HCT116 (cell line): Measurements from ENCODE around the gene BCL2L13. TPM values are rescaled to one million over a fixed set of nuclear protein-coding genes. Genes with fewer than 3 reads are reported as not detected.

Experiments
- ATAC-seq: fragments of 200-7000 bp; cut with Tn5 transposase; 2 replicates; pipeline ENCODE4 v1.9.1; 2020; ENCODE audit warnings: mild to moderate bottlenecking, moderate library complexity
- BruUV-seq: library from RNA; stranded (reverse); fragments of 400-500 nt; replicated peaks from 2 replicates; lab custom pipeline; 2021; lab: Mats Ljungman, UMichigan
- CTCF ChIA-PET: fragments of 300-600 bp; sonication (Branson Sonifier 250); formaldehyde crosslinking; loops from one replicate; lab custom pipeline; 2021; ENCODE audit warnings: antibody characterized with exemption; lab: Charles Lee
- POLR2A ChIA-PET: fragments of 300-600, 350-600 bp; sonication (Branson Sonifier 250); formaldehyde crosslinking; loops from one replicate; lab custom pipeline; 2021; ENCODE audit warnings: antibody characterized with exemption; lab: Charles Lee
- RAD21 ChIA-PET, 2 experiments: fragments of 300-600 bp; sonication (Branson Sonifier 250); formaldehyde crosslinking; loops; one replicate each; lab custom pipeline; 2023; ENCODE audit warnings: low total read pairs in 2 of 2; ENCODE audit not compliant: uncharacterized antibody in 2 of 2, unreplicated experiment in 2 of 2, low non-redundant PET in 1 of 2; lab: Charles Lee
- DNase-seq: peaks from one replicate; pipeline ENCODE4 v3.0.0-alpha.2; 2010; ENCODE audit warnings: low read depth, low spot score
- H2AFZ ChIP-seq: fragments of 200-600 bp; shearing (Covaris generic), sonication (generic); 2 replicates; pipeline ENCODE4 v1.6.1; 2017; ENCODE audit warnings: low read depth, mixed run types, mixed read lengths, antibody characterized with exemption, low read length; ENCODE audit not compliant: poor library complexity, severe bottlenecking
- H3K27ac ChIP-seq: 2 replicates; pipeline ENCODE4 v1.5.1; 2012; ENCODE audit warnings: low read depth, low read length
- H3K27me3 ChIP-seq: fragments of 200-600 bp; sonication (generic); 2 replicates; pipeline ENCODE4 v1.6.1; 2016; ENCODE audit warnings: mixed run types, low read length, mixed read lengths; ENCODE audit not compliant: insufficient read depth
- H3K36me3 ChIP-seq, 2 experiments: fragments of 200-500 bp in 1 of 2; fragments of 200-600 bp in 1 of 2; sonication (Bioruptor generic) in 1 of 2; sonication (generic) in 1 of 2; 2 replicates each; pipeline versions ENCODE4 v1.5.1 to v1.6.1; 2014 to 2016; ENCODE audit warnings: low read length in 2 of 2, inconsistent platforms in 1 of 2, mixed read lengths in 1 of 2, mixed run types in 1 of 2; ENCODE audit not compliant: insufficient read depth in 2 of 2, control insufficient read depth in 1 of 2
- H3K4me1 ChIP-seq, 2 experiments: fragments of 200-600 bp in 1 of 2; sonication (generic) in 1 of 2; 2 replicates each; pipeline versions ENCODE4 v1.5.1 to v1.6.1; 2012 to 2017; ENCODE audit warnings: low read length in 2 of 2, inconsistent platforms in 1 of 2, mild to moderate bottlenecking in 1 of 2, mixed read lengths in 1 of 2, mixed run types in 1 of 2, moderate library complexity in 1 of 2; ENCODE audit not compliant: insufficient read depth in 2 of 2, control insufficient read depth in 1 of 2
- H3K4me2 ChIP-seq: fragments of 200-600 bp; sonication (generic); 2 replicates; pipeline ENCODE4 v1.6.1; 2017; ENCODE audit warnings: mixed run types, low read length, mixed read lengths
- H3K4me3 ChIP-seq, 2 experiments: fragments of 200-600 bp in 1 of 2; sonication (generic) in 1 of 2; replicated peaks in 1 of 2; 2 replicates each; pipeline ENCODE4 v1.5.1; 2011 to 2016; ENCODE audit warnings: low read length in 2 of 2, control low read depth in 1 of 2, low read depth in 1 of 2, mild to moderate bottlenecking in 1 of 2, mixed read lengths in 1 of 2, mixed run types in 1 of 2
- H3K79me2 ChIP-seq: fragments of 200-600 bp; sonication (generic); 2 replicates; pipeline ENCODE4 v1.6.1; 2017; ENCODE audit warnings: mild to moderate bottlenecking, mixed run types, low read length, moderate library complexity, mixed read lengths; ENCODE audit not compliant: insufficient read depth
- H3K9ac ChIP-seq: fragments of 200-600 bp; sonication (generic); 2 replicates; pipeline ENCODE4 v1.6.1; 2016; ENCODE audit warnings: low read length, mixed read lengths
- H3K9me2 ChIP-seq: fragments of 200-600 bp; sonication (generic), shearing (Covaris generic); 2 replicates; pipeline ENCODE4 v1.6.1; 2017; ENCODE audit warnings: mixed run types, mild to moderate bottlenecking, moderate library complexity; ENCODE audit not compliant: insufficient read depth
- H3K9me3 ChIP-seq, 2 experiments: fragments of 200-500 bp in 1 of 2; fragments of 200-600 bp in 1 of 2; sonication (Bioruptor generic) in 1 of 2; sonication (generic) in 1 of 2; 2 replicates each; pipeline ENCODE4 v1.6.1; 2014 to 2017; ENCODE audit warnings: low read length in 2 of 2, mixed read lengths in 2 of 2, inconsistent platforms in 1 of 2, low read depth in 1 of 2, mild to moderate bottlenecking in 1 of 2, mixed run types in 1 of 2, moderate library complexity in 1 of 2; ENCODE audit not compliant: control insufficient read depth in 1 of 2, insufficient read depth in 1 of 2
- H4K20me1 ChIP-seq: fragments of 200-600 bp; sonication (generic), shearing (Covaris generic); 2 replicates; pipeline ENCODE4 v1.6.1; 2017; ENCODE audit warnings: mixed run types, mild to moderate bottlenecking, moderate library complexity; ENCODE audit not compliant: insufficient read depth
- CBX3 ChIP-seq: IDR thresholded peaks from 2 replicates; pipeline ENCODE4 v1.6.1; 2012; ENCODE audit warnings: low read depth
- CEBPB ChIP-seq: IDR thresholded peaks from 2 replicates; pipeline ENCODE4 v1.6.1; 2012; ENCODE audit warnings: low read depth
- EGR1 ChIP-seq: IDR thresholded peaks from 2 replicates; pipeline ENCODE4 v1.6.1; 2012; ENCODE audit warnings: low read depth
- ELF1 ChIP-seq: IDR thresholded peaks from 2 replicates; pipeline ENCODE4 v1.6.1; 2012; ENCODE audit warnings: low read depth, borderline replicate concordance
- EZH2 ChIP-seq: fragments of 200-600 bp; sonication (generic); IDR thresholded peaks from 2 replicates; pipeline ENCODE4 v1.6.1; 2017; ENCODE audit warnings: antibody characterized with exemption, mixed run types
- EZH2phosphoT487 ChIP-seq: fragments of 200-600 bp; IDR thresholded peaks from 2 replicates; pipeline ENCODE4 v1.6.1; 2018; ENCODE audit warnings: antibody characterized with exemption, borderline replicate concordance
- FOSL1 ChIP-seq: IDR thresholded peaks from 2 replicates; pipeline ENCODE4 v1.6.1; 2012; ENCODE audit warnings: low read depth
- JUND ChIP-seq: IDR thresholded peaks from 2 replicates; pipeline ENCODE4 v1.6.1; 2012
- POLR2A ChIP-seq: IDR thresholded peaks from 2 replicates; pipeline ENCODE4 v1.7.0; 2011; ENCODE audit warnings: borderline replicate concordance; ENCODE audit not compliant: insufficient read depth, insufficient read length; ENCODE audit errors: extremely low read depth
- POLR2AphosphoS5 ChIP-seq: IDR thresholded peaks from 2 replicates; pipeline ENCODE4 v1.6.1; 2011; ENCODE audit warnings: mild to moderate bottlenecking, low read depth, low read length, moderate library complexity
- RAD21 ChIP-seq: IDR thresholded peaks from 2 replicates; pipeline ENCODE4 v1.6.1; 2012; ENCODE audit warnings: low read depth, mild to moderate bottlenecking
- SIN3A ChIP-seq: IDR thresholded peaks from 2 replicates; pipeline ENCODE4 v1.6.1; 2012; ENCODE audit warnings: low read depth
- SRF ChIP-seq: IDR thresholded peaks from 2 replicates; pipeline ENCODE4 v1.6.1; 2012; ENCODE audit warnings: low read depth
- TCF7L2 ChIP-seq: IDR thresholded peaks from 2 replicates; pipeline ENCODE4 v1.7.0; 2011; ENCODE audit warnings: borderline replicate concordance, inconsistent platforms; ENCODE audit not compliant: insufficient read depth, insufficient read length; ENCODE audit errors: extremely low read depth
- intact Hi-C: fragments of 100-400 bp; cut with micrococcal nuclease; formaldehyde crosslinking; loops from 2 replicates; pipeline ENCODE4 v1.10.0; 2022
- total RNA-seq: library from RNA; stranded (reverse); gene quantifications from one replicate; pipeline ENCODE4 v1.2.1, GENCODE V29; 2021; ENCODE audit not compliant: unreplicated experiment
- TF ChIP-seq, protein P1 (sequence below): IDR thresholded peaks from 2 replicates; pipeline ENCODE4 v1.6.1; 2011; ENCODE audit warnings: mild to moderate bottlenecking, low read length, moderate library complexity; ENCODE audit not compliant: insufficient replicate concordance; ENCODE audit errors: extremely low read depth
- TF ChIP-seq, protein P2 (sequence below), 3 experiments: fragments of 200-600 bp in 1 of 3; sonication (generic) in 1 of 3; IDR thresholded peaks in 2 of 3; conservative IDR thresholded peaks in 1 of 3; 2 replicates each; pipeline ENCODE4 v1.5.1; 2012 to 2017; ENCODE audit warnings: low read depth in 2 of 3, low read length in 2 of 3, antibody characterized with exemption in 1 of 3, borderline replicate concordance in 1 of 3, control low read depth in 1 of 3, mild to moderate bottlenecking in 1 of 3, mixed read lengths in 1 of 3, mixed run types in 1 of 3, moderate library complexity in 1 of 3; ENCODE audit not compliant: insufficient read depth in 1 of 3
- TF ChIP-seq, protein P3 (sequence below): IDR thresholded peaks from 2 replicates; pipeline ENCODE4 v1.6.1; 2012
- TF ChIP-seq, protein P4 (sequence below): IDR thresholded peaks from 2 replicates; pipeline ENCODE4 v1.6.1; 2012
- TF ChIP-seq, protein P5 (sequence below): IDR thresholded peaks from 2 replicates; pipeline ENCODE4 v1.6.1; 2012; ENCODE audit warnings: low read depth

Gene BCL2L13
- total RNA-seq, 1 experiment from 2014 or later, result 38.6 TPM

DNA sequence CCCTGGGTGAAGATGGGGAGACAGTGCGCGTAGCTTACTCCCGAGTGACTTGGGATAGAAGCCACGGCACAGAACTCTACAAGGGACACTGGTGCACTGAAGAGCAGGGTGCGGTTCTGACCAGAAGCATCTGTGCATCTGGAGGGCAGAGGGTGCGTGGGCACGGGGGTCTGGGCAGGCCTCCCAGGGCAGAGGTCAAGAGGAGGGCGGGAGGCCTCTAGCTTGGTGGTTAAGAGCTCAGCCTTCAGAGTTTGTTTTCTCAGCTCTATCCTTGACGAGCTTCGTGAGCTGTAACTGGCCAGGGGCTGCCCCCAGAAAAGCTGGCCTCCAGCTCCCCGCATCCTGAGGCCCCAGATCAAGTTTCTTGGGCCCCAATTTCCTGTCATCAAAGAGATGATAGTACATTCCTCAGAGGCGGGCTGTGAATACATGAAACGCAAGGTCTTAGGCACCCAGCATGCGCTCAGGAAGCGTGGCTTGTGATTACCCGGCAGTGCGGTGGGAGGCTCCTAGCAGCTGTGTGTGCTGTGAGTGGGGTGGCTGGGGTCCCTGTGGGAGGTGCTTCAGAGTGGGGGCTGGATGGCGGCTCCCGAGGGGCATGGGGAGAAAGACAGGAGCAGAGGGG lies 141.7 kb downstream of the BCL2L13 start:
- no peaks in the 10 kb centered on the region for H3K9me2 ChIP-seq
- ChIA-PET RAD21 (no interaction called here), POLR2A (no interaction called here), CTCF (no interaction called here)
- no peak overlapping the region for H3K9ac ChIP-seq
- H3K27ac ChIP-seq, result no peak overlapping the region
- no TSS peak for BruUV-seq
- no peak overlapping the region for H3K4me2 ChIP-seq
- H2AFZ ChIP-seq, result no peak overlapping the region
- ATAC-seq, result no peak
- no peaks in the 10 kb centered on the region for H3K36me3 ChIP-seq
- no peaks in the 10 kb centered on the region for H3K9me3 ChIP-seq
- peaks cover 12 to 18% of the 10 kb centered on the region in 2 experiments for H3K4me1 ChIP-seq
- TF ChIP-seq, protein P1, sequence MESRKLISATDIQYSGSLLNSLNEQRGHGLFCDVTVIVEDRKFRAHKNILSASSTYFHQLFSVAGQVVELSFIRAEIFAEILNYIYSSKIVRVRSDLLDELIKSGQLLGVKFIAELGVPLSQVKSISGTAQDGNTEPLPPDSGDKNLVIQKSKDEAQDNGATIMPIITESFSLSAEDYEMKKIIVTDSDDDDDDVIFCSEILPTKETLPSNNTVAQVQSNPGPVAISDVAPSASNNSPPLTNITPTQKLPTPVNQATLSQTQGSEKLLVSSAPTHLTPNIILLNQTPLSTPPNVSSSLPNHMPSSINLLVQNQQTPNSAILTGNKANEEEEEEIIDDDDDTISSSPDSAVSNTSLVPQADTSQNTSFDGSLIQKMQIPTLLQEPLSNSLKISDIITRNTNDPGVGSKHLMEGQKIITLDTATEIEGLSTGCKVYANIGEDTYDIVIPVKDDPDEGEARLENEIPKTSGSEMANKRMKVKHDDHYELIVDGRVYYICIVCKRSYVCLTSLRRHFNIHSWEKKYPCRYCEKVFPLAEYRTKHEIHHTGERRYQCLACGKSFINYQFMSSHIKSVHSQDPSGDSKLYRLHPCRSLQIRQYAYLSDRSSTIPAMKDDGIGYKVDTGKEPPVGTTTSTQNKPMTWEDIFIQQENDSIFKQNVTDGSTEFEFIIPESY, result no peak
- TF ChIP-seq EZH2, result no peak
- no peak for TF ChIP-seq ELF1
- no peak for TF ChIP-seq EZH2phosphoT487
- no peak for TF ChIP-seq RAD21
- TF ChIP-seq CEBPB, result no peak
- TF ChIP-seq EGR1, result no peak
- no peak for TF ChIP-seq SRF
- no peak for TF ChIP-seq JUND
- TF ChIP-seq, protein P2, sequence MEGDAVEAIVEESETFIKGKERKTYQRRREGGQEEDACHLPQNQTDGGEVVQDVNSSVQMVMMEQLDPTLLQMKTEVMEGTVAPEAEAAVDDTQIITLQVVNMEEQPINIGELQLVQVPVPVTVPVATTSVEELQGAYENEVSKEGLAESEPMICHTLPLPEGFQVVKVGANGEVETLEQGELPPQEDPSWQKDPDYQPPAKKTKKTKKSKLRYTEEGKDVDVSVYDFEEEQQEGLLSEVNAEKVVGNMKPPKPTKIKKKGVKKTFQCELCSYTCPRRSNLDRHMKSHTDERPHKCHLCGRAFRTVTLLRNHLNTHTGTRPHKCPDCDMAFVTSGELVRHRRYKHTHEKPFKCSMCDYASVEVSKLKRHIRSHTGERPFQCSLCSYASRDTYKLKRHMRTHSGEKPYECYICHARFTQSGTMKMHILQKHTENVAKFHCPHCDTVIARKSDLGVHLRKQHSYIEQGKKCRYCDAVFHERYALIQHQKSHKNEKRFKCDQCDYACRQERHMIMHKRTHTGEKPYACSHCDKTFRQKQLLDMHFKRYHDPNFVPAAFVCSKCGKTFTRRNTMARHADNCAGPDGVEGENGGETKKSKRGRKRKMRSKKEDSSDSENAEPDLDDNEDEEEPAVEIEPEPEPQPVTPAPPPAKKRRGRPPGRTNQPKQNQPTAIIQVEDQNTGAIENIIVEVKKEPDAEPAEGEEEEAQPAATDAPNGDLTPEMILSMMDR (IDR thresholded peaks at IDR 0.05 in 2 of 3, conservative IDR thresholded peaks at IDR 0.05 in 1 of 3; ENCODE audit: borderline replicate concordance in 1 of 3, insufficient read depth in 1 of 3, low read depth in 2 of 3, low read length in 2 of 3), result no peak
- TF ChIP-seq, protein P3, sequence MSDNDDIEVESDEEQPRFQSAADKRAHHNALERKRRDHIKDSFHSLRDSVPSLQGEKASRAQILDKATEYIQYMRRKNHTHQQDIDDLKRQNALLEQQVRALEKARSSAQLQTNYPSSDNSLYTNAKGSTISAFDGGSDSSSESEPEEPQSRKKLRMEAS, result no peak
- no peak for TF ChIP-seq POLR2A
- TF ChIP-seq TCF7L2, result no peak
- TF ChIP-seq, protein P4, sequence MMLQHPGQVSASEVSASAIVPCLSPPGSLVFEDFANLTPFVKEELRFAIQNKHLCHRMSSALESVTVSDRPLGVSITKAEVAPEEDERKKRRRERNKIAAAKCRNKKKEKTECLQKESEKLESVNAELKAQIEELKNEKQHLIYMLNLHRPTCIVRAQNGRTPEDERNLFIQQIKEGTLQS, result no peak
- TF ChIP-seq CBX3, result no peak
- TF ChIP-seq, protein P5, sequence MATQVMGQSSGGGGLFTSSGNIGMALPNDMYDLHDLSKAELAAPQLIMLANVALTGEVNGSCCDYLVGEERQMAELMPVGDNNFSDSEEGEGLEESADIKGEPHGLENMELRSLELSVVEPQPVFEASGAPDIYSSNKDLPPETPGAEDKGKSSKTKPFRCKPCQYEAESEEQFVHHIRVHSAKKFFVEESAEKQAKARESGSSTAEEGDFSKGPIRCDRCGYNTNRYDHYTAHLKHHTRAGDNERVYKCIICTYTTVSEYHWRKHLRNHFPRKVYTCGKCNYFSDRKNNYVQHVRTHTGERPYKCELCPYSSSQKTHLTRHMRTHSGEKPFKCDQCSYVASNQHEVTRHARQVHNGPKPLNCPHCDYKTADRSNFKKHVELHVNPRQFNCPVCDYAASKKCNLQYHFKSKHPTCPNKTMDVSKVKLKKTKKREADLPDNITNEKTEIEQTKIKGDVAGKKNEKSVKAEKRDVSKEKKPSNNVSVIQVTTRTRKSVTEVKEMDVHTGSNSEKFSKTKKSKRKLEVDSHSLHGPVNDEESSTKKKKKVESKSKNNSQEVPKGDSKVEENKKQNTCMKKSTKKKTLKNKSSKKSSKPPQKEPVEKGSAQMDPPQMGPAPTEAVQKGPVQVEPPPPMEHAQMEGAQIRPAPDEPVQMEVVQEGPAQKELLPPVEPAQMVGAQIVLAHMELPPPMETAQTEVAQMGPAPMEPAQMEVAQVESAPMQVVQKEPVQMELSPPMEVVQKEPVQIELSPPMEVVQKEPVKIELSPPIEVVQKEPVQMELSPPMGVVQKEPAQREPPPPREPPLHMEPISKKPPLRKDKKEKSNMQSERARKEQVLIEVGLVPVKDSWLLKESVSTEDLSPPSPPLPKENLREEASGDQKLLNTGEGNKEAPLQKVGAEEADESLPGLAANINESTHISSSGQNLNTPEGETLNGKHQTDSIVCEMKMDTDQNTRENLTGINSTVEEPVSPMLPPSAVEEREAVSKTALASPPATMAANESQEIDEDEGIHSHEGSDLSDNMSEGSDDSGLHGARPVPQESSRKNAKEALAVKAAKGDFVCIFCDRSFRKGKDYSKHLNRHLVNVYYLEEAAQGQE, result no peak
- TF ChIP-seq SIN3A, result no peak
- TF ChIP-seq POLR2AphosphoS5, result no peak
- no peak for TF ChIP-seq FOSL1
- no peaks in the 10 kb centered on the region for H3K27me3 ChIP-seq
- H3K79me2 ChIP-seq, result no peaks in the 10 kb centered on the region
- no peak overlapping the region for H3K4me3 ChIP-seq
- DNase-seq, result no peak
- intact Hi-C loops, result no loop called here
- no peaks in the 10 kb centered on the region for H4K20me1 ChIP-seq
